Measurements from ENCODE around the gene NLGN3. TPM values are rescaled to one million over a fixed set of nuclear protein-coding genes. Genes with fewer than 3 reads are reported as not detected.
A peak's percentile ranks its signal among the peaks of the same experiment; 100 is the strongest.

Gene NLGN3
- total RNA-seq, 2 donors from 2014 or later, result 1.1 to 1.8 TPM

GRCh38 chrX:71109051-71109450, 35.6 kb upstream of the NLGN3 start:
- TF ChIP-seq, protein P1, sequence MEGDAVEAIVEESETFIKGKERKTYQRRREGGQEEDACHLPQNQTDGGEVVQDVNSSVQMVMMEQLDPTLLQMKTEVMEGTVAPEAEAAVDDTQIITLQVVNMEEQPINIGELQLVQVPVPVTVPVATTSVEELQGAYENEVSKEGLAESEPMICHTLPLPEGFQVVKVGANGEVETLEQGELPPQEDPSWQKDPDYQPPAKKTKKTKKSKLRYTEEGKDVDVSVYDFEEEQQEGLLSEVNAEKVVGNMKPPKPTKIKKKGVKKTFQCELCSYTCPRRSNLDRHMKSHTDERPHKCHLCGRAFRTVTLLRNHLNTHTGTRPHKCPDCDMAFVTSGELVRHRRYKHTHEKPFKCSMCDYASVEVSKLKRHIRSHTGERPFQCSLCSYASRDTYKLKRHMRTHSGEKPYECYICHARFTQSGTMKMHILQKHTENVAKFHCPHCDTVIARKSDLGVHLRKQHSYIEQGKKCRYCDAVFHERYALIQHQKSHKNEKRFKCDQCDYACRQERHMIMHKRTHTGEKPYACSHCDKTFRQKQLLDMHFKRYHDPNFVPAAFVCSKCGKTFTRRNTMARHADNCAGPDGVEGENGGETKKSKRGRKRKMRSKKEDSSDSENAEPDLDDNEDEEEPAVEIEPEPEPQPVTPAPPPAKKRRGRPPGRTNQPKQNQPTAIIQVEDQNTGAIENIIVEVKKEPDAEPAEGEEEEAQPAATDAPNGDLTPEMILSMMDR (IDR thresholded peaks at IDR 0.05), result no peak
- no peaks in the 10 kb centered on the region for H3K4me1 ChIP-seq (ENCODE audit: control insufficient read depth in 1 of 2, low read depth in 2 of 2)
- H3K4me3 ChIP-seq, result no peak overlapping the region
- H3K36me3 ChIP-seq, result no peaks in the 10 kb centered on the region
- no peaks in the 10 kb centered on the region for H3K27me3 ChIP-seq (replicated peaks; ENCODE audit: insufficient read depth)
- ATAC-seq (ENCODE audit: insufficient number of reproducible peaks, low FRiP score, low read depth) (no peak), DNase-seq (ENCODE audit: low spot score) (no peak)
- H3K9me3 ChIP-seq, result no peaks in the 10 kb centered on the region
- no peak overlapping the region for H3K27ac ChIP-seq

- TF ChIP-seq, protein P1 (IDR thresholded peaks at IDR 0.05), result no peak
- DNase-seq (ENCODE audit: low spot score), result no peak
- Histone ChIP-seq H3K27ac (no peak within 1 kb of the TSS), H3K27me3 (replicated peaks; ENCODE audit: insufficient read depth) (no peaks in the 10 kb centered on the region), H3K4me3 (peak within 1 kb of the TSS; percentile 5), H3K4me1 (ENCODE audit: control insufficient read depth in 1 of 2, low read depth in 2 of 2) (no peaks in the 10 kb centered on the region), H3K36me3 (no peaks in the 10 kb centered on the region), H3K9me3 (no peaks in the 10 kb centered on the region)
- ATAC-seq (ENCODE audit: insufficient number of reproducible peaks, low FRiP score, low read depth), result no peak
Observed at GRCh38 chrX:71111141-71111843, 33.3 kb upstream of the NLGN3 start, which contains the start of gene IL2RG. Gene IL2RG (minus strand): TSS chrX:71111577. CDS start chrX:71111539, 38 bp downstream.

DNA sequence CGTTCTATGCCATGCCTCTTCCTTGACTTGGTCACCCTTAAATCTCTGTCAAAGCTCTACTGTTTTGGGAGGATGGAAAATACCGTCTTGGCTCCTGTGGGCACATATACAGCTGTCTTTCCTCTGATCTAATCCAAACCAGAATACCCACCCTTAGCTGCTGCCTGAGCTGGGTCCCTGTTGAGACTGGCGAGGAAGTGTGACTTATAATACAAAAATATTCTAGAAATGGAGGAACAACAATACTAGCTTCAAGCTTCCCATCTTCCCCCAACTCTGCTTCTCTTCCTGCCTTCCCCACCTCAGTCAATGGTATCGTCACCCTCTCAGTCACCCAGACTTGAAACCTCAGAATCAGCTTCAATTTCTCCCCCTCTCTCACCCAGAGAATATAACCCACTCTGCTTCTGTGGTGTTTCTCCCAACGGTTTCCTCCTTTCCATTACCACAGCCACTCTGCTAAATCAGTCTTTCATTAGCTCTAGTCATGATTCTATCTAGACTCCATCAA, 32.7 kb upstream of the NLGN3 start:
- ATAC-seq (ENCODE audit: insufficient number of reproducible peaks, low FRiP score, low read depth), result no peak

GRCh38 chrX:71117358-71117757, 27.3 kb upstream of the NLGN3 start:
- peaks cover 13% of the 10 kb centered on the region for H3K36me3 ChIP-seq
- peak overlapping the region; percentile 87 for H3K4me3 ChIP-seq
- no peak for ATAC-seq (ENCODE audit: insufficient number of reproducible peaks, low FRiP score, low read depth)
- TF ChIP-seq, protein P1 (IDR thresholded peaks at IDR 0.05), result no peak
- H3K27me3 ChIP-seq (replicated peaks; ENCODE audit: insufficient read depth), result no peaks in the 10 kb centered on the region
- H3K27ac ChIP-seq, result no peak overlapping the region
- DNase-seq (ENCODE audit: low spot score), result no peak
- H3K4me1 ChIP-seq (ENCODE audit: control insufficient read depth in 1 of 2, low read depth in 2 of 2), result peaks cover 0 to 7% of the 10 kb centered on the region in 2 donors
- no peaks in the 10 kb centered on the region for H3K9me3 ChIP-seq

More for the DNA sequence above, 32.7 kb upstream of the NLGN3 start:
- TF ChIP-seq, protein P1 (IDR thresholded peaks at IDR 0.05), result no peak
- H3K4me1 ChIP-seq (ENCODE audit: control insufficient read depth in 1 of 2, low read depth in 2 of 2), result no peaks in the 10 kb centered on the region
- no peak for DNase-seq (ENCODE audit: low spot score)
- H3K27ac ChIP-seq, result no peak overlapping the region
- H3K4me3 ChIP-seq, result peak overlapping the region; percentile 5
- H3K27me3 ChIP-seq (replicated peaks; ENCODE audit: insufficient read depth), result no peaks in the 10 kb centered on the region
- no peaks in the 10 kb centered on the region for H3K9me3 ChIP-seq
- H3K36me3 ChIP-seq, result no peaks in the 10 kb centered on the region

- TF ChIP-seq, protein P1 (IDR thresholded peaks at IDR 0.05), result no peak
- Histone ChIP-seq H3K9me3 (no peaks in the 10 kb centered on the region), H3K27ac (peak within 1 kb of the TSS; percentile 69 to 73), H3K4me1 (ENCODE audit: control insufficient read depth in 1 of 2, low read depth in 2 of 2) (peaks cover 0 to 7% of the 10 kb centered on the region in 2 donors), H3K36me3 (peaks cover 22% of the 10 kb centered on the region), H3K4me3 (peak within 1 kb of the TSS; percentile 87), H3K27me3 (replicated peaks; ENCODE audit: insufficient read depth) (no peaks in the 10 kb centered on the region)
- DNase-seq (ENCODE audit: low spot score) (peak; percentile 7), ATAC-seq (ENCODE audit: insufficient number of reproducible peaks, low FRiP score, low read depth) (peak; percentile 84)
Observed at GRCh38 chrX:71118032-71118984, 26.3 kb upstream of the NLGN3 start, which contains the start of gene MED12. Gene MED12 (plus strand): TSS chrX:71118596. CDS start chrX:71118755, 159 bp downstream.

Measured in thoracic aorta (tissue), 2 donors.